GM18951 (cell line): ENCODE measurements around the gene CRYBG1.
A peak's percentile ranks its signal among the peaks of the same experiment; 100 is the strongest.

ENCODE experiments used
- POLR2A ChIP-seq: IDR thresholded peaks from 4 replicates; pipeline ENCODE4 v1.6.1; 2011; ENCODE audit warnings: mild to moderate bottlenecking; ENCODE audit not compliant: insufficient read length, insufficient read depth; ENCODE audit errors: extremely low read depth
- in situ Hi-C: fragments of 300-500 bp; cut with MboI; formaldehyde crosslinking; loops from one replicate; pipeline ENCODE4 v1.12.0; 2022; ENCODE audit warnings: low sequenced_read_pairs, mixed read lengths, inconsistent platforms; ENCODE audit not compliant: unreplicated experiment

Gene CRYBG1

DNA sequence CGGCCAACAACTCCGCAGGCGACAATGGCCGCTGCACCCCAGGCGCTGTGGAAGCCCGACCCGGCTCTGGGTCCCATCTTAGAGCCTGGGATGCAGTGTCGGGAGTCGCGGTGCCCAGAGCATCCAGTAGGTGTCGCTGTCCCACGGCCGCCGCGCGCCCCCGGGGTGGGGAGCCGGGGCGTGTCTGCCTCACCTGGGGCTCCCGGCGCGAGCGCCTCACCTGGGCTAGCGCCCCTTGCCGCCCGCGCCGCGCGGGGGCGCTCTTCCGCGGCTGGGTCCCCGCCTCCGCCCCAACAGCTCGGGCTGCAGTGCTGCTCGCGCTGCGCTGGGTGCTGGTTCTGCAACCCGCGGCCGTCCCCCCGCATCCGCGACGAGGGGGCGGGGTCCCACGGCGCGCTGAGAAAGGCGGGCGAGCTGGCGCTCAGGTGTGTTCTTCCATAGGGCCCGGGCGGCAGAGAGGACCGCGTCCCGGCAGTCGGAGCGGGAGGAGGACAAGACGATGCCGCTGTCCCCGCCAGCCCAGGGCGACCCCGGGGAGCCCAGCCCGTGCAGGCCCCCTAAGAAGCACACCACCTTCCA is at the start of gene CRYBG1:
Gene CRYBG1, plus strand, starts transcription at position 308 of the 579 bp plus-strand sequence. Its CDS starts 192 bp downstream, at position 500.
- in situ Hi-C loops: loop anchor here (10.0 kb wide), 1 partner anchor 544 kb away; no protein-coding TSS in a partner anchor
- no peak for TF ChIP-seq POLR2A

DNA sequence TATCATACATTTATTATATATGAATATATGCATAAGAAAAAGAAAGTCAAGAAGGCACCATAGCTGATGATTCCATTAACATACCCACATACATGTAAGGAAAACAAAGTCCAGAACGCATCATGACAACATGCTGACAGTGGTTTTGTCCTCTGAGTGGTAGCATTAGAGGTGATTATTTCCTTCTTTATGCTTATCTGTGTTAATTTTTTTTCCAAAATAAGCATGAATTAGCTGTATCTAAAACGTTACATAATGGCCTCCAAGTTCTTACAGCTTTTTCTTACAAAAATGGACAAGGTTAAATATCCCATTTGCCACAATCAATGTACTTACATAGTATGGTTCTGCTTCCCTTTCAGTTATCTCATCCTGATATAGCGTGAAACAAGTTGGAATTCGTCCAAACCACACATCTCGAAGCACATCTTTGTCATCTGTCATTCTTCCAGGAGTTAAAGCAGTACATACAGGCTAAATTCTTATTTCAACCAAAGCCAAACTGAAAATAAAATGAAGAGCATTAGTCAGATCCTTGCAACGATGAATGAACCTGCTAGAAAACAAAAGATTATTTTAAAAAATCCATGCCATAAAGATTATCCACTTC is 44.6 kb upstream of the CRYBG1 start:
- in situ Hi-C loops: loop anchor here (25.0 kb wide), 1 partner anchor 1229 kb away; no protein-coding TSS in a partner anchor
- no peak for TF ChIP-seq POLR2A

DNA sequence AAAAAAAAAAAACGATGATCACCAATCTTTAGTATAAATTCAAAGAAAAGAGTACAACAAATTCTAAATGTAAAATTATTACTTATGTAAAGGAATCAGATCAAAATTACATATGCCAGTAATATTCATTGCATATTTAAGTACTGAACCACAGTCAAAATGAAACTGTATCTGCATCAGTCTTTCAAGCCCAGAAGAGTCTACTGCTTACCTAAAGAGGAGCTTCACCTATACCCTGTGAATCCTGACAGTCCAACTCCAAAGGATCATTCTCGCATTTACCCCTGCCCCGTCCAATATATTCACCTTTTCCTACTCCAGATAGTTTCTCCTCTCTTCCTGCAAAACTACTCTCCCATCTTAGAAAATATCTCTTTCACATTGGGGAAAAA is 44.1 kb upstream of the CRYBG1 start:
- no peak for TF ChIP-seq POLR2A
- in situ Hi-C loops: loop anchor here (25.0 kb wide), 1 partner anchor 1229 kb away; no protein-coding TSS in a partner anchor

DNA sequence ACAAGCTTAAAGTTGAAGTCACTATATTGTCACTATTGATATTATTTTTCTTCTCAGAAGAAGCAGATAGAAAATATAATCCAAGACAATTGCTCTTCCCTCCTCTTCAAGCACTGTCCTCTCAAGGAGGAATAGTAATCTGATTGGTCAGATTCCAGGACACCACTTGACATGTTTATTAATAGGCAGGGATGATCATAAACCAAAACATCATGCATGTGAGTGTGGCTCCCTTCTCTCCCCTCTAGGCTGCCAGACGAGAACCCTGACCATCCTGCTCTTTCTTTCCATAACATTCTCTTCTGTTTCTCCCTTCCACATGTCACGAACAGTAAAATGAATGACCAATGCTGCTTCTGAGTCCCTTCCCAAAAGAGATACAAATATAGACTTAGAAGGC is 42.5 kb upstream of the CRYBG1 start:
- in situ Hi-C loops: loop anchor here (25.0 kb wide), 1 partner anchor 1231 kb away; no protein-coding TSS in a partner anchor
- TF ChIP-seq POLR2A: no peak

DNA sequence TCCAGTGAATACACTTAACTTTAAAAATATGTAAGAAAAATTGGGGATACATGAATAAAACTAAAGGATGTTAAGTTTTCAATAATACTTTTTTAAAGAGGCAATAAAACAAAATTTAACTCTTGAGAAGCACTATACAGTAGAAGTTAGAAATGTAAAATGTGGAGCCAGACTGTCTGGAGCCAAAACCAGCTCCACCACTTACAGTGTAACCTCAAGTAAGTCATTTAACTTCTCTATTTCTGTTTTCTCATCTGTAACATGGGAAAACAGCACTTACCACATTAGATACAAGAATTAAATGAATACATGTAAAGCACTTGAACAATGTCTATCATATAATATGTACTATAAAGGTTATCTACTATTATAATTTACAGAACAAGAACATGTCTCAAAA is 41.7 kb upstream of the CRYBG1 start:
- in situ Hi-C loops: loop anchor here (25.0 kb wide), 1 partner anchor 1232 kb away; no protein-coding TSS in a partner anchor
- TF ChIP-seq POLR2A: no peak

DNA sequence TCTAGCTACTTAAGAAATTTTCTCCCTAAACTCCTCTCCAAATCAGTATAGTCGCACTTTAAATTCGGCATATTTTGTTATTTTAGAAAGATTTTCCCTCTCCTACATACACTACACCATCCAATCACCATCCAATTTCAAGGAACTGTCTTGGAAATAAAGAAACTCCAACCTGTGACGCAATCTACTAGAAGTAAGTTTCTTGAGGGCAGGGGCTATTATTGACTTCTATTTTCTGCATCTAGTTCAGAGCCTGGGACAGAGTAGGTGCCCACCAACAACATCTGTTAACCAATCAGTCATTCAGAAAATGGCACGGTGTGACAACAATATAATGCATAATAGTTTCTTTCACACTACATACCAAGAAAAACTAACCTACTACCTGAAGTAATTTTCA is 38.6 kb upstream of the CRYBG1 start:
- in situ Hi-C loops: loop anchor here (25.0 kb wide), 1 partner anchor 1235 kb away; no protein-coding TSS in a partner anchor
- no peak for TF ChIP-seq POLR2A

GRCh38 chr6:106324726-106325335 is 35.7 kb upstream of the CRYBG1 start:
- no peak for TF ChIP-seq POLR2A
- in situ Hi-C loops: loop anchor here (25.0 kb wide), 2 partner anchors 662 to 1238 kb away; no protein-coding TSS in a partner anchor

- in situ Hi-C loops: loop anchor here (25.0 kb wide), 1 partner anchor 662 kb away; no protein-coding TSS in a partner anchor
Observed at GRCh38 chr6:106325336-106326178, 35.0 kb upstream of the CRYBG1 start, which contains the start of gene ATG5. TSS of gene ATG5 (minus strand) at chr6:106325760. CDS start at chr6:106316208, 9,552 bp downstream.

GRCh38 chr6:106334646-106335448 is 25.7 kb upstream of the CRYBG1 start:
- in situ Hi-C loops: loop anchor here (10.0 to 25.0 kb wide), 2 partner anchors 110 to 652 kb away; no protein-coding TSS in a partner anchor
- no peak for TF ChIP-seq POLR2A

More at GRCh38 chr6:106325336-106326178, 35.0 kb upstream of the CRYBG1 start, which contains the start of gene ATG5:
- TF ChIP-seq POLR2A: peak; percentile 90

DNA sequence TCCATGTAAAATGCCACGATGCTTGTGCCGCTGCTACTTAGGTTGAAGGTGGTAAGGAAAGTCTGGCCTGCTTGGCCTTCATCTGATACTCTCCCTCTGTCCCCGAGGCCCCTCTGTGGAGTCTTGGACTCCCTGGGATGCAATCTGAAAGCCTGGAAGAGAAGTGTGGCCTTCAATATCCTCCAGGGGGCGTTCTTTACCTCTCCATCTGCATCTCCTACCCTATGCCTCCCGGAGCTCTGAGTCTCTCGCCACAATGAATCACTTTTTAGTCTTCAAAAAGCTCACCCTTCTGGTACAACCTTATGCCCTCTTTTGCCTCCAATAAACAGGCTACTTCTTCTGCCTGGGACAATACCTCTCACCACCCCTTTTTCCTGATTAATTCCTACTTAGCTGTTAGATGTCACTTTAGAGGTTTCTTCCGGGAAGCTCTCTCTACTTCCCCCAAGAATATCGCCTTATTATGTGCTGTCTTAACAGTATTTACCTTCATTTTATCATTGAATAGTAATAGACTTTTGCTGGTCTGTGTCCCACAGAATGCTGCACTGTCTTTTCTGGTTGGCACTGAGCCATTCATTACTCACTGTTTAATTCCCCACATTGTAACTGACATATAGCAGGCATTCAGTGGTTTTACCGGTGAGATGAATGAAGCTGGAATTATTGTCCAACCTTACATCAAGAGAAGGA is 21.0 kb upstream of the CRYBG1 start:
- in situ Hi-C loops: loop anchor here (10.0 to 25.0 kb wide), 3 partner anchors 105 to 648 kb away; no protein-coding TSS in a partner anchor
- TF ChIP-seq POLR2A: no peak

- no peak for TF ChIP-seq POLR2A
- in situ Hi-C loops: loop anchor here (10.0 to 25.0 kb wide), 2 partner anchors 218 to 640 kb away; no protein-coding TSS in a partner anchor
Observed at GRCh38 chr6:106347219-106347618, 13.3 kb upstream of the CRYBG1 start.
